T-helper 2 cell (primary cell): ENCODE measurements around the gene ZNF335.

Experiments used
- DNase-seq, 5 experiments: peaks; one replicate each; pipeline versions ENCODE4 v3.0.0 to v3.0.0-alpha.2; 2012 to 2022
- total RNA-seq, 2 donors: gene quantifications; one replicate each; lab custom pipeline; 2026; lab: John Stamatoyannopoulos, UW

The ZNF335 gene
- total RNA-seq, result 267 to 322 reads per million in 2 donors

DNA sequence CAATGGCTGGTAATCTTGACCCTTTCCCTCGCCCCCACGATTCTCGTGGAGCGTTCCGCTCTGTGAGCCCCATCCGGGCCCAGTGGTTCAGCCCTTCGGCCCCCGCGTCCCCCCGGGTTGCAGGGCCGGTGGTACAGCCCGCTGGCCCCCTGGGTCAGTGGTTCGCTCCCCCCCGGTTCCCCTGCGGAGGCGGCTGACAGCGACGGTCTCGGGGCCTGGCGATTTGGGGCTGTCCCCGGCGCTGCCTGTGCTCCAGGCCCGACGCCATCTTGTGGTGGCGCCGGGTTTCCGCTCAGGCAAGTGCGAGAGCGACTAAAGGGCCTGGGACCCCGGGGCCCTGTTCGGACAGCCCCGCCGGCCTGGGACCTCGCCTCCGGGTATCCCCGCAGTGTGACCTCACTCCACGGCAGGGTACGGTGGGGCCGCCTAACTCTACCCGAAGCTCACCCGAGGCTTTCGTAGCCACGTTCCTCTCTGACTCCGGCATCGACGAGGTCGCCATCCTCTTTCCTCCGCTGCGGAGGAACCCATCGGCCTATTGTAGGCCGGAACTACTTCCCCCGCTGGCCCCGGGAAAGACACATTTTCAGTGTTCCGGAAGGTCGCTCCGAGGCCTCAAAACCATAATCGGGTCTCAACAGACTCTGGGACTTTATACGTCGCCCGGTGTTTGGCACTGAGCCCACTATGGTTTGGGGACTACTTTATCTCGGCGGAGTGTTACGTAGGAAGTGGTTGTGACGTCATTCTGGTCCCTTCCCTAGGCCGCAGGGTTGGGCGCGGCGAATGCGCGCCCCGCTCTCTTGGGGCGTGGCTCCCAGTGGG lies at the start of gene ZNF335:
Gene ZNF335 (minus strand): TSS at position 529 of the 825 bp plus-strand sequence. CDS start 793 bp downstream, outside the sequence.
- peak; percentile 88 to 97 (median 92) for DNase-seq

DNA sequence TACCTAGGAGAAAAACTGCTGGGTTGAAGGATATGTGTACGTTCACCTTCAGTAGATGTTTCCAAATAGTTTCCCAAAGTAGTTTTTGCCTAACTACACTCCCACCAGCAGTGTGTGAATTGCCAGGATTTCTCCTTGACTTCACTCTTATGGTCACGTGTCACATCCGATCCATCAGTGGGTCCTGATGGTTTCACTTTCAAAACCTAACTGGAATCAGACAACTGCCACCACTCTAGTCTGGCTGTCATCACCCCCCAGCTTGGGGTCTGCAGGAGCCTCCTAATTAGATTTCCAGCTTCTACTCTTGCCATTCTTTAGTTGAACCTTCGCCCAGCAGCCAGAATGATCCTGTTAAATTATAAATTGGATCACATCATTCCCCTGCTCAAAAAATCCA lies 48.6 kb upstream of the ZNF335 start:
- DNase-seq, result no peak

DNA sequence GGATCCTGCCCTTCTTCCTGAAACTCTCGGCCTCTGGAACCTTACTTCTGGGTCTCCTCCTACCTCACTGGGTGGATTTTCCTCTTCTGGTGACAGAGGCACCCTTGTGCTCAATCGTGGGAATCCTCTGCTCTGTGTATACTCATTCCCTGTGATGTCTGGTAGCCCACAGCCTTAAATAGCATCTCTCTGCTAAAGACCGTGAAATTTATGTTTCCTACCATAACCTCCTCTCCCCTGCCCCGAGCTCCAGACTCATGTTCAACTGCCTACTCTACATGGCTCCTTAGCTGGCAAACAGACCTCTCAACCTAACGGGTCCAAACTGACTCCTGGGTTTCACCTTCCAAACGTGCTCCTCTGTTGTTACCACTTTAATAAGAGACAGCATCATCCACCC lies 46.6 kb upstream of the ZNF335 start:
- DNase-seq, result no peak

DNA sequence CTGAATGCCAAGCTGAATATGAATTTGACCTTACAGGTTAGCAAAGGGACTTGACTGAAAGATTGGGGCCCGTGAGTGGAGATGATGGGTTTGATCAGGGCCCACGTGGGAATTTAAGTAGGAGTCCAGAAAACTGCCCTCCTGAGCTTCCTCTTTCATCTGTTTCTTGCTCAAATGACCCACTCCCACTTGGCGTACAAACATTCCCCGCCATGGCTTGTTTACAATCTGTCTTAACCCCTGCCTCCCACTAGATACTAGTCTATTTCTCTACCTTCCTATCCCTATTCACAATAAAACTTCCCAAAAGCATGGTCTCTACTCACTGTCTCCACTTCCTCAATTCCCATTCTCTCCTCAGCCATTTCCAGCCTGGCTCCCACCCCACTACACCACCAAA lies 46.1 kb upstream of the ZNF335 start:
- no peak for DNase-seq

DNA sequence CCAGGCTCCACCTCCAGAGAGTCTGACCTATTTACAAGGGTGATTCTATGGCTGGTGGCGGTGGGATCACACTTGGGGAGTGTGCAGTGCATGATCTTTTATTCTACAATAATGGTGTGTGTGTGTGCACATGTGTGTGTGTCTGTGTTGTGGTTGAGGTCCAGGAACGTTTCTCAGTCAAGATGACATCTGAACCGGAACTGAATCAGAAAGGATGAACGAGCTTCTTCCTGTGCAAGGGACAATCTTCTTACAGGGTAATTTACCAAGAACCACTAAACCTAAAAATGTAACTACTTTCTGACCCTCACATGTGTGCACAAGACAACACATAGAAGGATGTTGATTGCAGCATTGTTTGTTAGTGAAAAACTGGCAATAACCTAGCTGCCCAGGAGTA lies 45.3 kb upstream of the ZNF335 start:
- peak in 1 of 5 experiments; percentile 39 for DNase-seq

DNA sequence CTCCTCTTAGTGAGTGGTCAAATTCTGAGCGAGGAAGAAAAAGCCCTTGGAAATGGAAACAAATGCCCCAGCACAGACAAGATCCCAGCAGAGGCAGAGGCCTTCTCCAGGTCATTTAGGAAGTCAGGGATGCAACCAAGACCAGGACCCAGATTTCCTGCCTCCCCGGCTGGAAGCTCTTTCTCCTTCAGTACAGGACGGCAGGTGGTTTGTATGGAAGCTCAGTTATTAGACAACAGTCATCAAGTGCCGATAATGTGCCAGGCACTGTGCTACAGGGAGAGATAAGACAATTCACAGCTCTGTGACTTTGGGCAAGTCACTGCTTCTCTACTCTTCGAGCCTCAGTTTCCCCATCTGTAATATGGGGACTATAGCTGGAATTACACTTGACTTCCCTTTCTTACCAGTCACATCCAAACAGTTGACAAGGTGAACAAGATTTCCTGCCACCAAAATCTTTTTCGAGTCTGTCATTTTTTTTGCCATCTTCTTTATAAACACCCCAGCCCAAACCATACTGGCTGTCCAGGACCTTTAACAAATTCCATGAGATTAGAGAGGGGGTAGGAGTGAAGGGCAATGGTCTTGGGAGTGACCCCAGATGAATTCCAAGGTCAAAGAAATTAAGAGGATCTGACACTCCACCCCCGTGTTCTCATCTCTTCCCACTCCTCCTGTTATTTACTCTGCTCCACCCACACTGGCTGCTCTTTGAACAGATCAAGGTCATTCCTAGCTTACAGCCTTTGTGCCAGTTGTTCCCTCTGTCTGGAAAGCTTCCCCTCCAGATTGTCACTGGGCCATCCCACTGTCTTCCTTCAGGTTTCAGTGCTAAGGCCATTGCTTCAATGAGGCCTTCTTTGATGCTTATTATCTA lies 42.8 kb upstream of the ZNF335 start:
- no peak for DNase-seq

DNA sequence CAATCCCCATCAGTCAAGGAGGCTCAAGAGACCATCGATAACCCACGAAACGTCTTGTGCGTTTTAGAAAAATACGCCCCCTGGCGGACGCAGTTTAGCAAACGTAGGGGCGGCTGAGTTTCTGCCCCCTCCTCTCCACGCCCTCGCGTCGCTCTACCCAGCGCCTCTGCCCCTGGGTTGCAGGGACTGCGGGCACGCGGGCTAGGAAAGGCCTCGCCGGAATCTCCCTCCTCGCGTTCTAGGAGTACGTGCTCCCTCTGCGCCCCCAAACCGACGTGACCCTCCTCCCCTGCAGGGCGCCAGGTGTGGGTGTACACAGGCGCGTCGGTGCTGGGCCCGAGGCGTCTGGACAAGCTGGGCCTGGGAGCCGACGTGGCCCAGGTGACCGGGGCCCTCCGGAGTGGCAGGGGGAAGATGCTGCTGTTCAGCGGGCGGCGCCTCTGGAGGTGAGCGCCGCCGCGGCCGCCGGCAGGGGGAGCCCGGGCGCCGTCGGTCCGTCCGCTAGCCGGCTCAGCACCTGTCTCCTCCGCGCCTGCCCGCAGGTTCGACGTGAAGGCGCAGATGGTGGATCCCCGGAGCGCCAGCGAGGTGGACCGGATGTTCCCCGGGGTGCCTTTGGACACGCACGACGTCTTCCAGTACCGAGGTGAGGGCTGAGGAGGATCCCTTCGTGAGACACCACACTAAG lies 42.0 kb upstream of the ZNF335 start:
- DNase-seq, result peak; percentile 46 to 79 (median 54)

DNA sequence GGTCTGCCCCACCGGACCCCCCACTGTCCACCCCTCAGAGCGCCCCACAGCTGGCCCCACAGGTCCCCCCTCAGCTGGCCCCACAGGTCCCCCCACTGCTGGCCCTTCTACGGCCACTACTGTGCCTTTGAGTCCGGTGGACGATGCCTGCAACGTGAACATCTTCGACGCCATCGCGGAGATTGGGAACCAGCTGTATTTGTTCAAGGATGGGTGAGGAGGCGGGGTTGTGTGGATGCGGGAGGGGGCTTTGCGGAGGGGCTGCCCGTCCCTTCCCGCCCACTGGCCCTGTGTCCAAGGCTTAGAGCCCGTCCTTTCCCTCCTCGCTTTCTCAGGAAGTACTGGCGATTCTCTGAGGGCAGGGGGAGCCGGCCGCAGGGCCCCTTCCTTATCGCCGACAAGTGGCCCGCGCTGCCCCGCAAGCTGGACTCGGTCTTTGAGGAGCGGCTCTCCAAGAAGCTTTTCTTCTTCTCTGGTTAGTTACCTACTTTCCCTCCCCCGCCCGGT lies 41.4 kb upstream of the ZNF335 start:
- DNase-seq, result no peak

GRCh38 chr20:46012921-46013320 lies 40.9 kb upstream of the ZNF335 start:
- no peak for DNase-seq

DNA sequence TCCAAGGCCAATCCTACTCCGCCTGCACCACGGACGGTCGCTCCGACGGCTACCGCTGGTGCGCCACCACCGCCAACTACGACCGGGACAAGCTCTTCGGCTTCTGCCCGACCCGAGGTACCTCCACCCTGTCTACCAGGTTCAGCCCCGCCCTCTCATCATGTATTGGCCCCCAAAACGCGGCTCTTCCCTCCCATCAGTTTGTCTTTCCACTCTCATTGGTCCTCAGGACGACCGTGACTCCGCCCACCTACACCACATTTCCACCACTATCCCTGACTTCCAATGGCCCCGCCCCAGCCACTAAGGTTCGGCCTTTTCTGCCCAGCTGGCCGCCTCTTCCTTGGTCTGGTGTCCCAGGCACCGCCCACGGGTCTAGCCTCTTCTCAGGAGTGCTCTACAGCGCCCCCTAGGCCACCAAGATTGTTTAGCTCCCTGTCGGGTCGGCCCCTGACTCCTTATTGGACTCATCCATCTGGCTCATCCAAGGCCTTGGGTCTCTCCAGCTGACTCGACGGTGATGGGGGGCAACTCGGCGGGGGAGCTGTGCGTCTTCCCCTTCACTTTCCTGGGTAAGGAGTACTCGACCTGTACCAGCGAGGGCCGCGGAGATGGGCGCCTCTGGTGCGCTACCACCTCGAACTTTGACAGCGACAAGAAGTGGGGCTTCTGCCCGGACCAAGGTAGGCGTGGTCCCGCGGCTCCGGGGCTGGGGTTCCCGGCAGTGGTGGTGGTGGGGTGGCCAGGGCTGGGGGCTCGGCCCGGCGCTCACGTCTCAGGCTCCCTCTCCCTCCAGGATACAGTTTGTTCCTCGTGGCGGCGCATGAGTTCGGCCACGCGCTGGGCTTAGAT lies 39.9 kb upstream of the ZNF335 start:
- peak in 1 of 5 experiments; percentile 51 for DNase-seq

GRCh38 chr20:46010491-46011391 lies 38.7 kb upstream of the ZNF335 start:
- peak in 3 of 5 experiments; percentile 48 to 76 (median 67) for DNase-seq

- no peak for DNase-seq
These were observed 37.8 kb upstream of the ZNF335 start for GRCh38 chr20:46009816-46010215.

- no peak for DNase-seq
These were observed 35.7 kb upstream of the ZNF335 start for GRCh38 chr20:46007671-46008070.

DNA sequence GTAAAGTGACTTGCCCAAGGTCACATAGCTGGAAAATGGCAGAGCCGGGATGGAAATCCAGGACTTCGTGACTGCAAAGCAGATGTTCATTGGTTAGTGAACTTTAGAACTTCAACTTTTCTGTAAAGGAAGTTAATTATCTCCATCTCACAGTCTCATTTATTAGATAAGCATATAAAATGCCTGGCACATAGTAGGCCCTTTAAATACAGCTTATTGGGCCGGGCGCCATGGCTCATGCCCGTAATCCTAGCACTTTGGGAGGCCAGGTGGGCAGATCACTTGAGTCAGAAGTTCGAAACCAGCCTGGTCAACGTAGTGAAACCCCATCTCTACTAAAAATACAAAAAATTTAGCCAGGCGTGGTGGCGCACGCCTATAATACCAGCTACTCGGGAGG lies 35.0 kb upstream of the ZNF335 start:
- no peak for DNase-seq

GRCh38 chr20:46006022-46006705 lies 34.2 kb upstream of the ZNF335 start:
- DNase-seq, result no peak

DNA sequence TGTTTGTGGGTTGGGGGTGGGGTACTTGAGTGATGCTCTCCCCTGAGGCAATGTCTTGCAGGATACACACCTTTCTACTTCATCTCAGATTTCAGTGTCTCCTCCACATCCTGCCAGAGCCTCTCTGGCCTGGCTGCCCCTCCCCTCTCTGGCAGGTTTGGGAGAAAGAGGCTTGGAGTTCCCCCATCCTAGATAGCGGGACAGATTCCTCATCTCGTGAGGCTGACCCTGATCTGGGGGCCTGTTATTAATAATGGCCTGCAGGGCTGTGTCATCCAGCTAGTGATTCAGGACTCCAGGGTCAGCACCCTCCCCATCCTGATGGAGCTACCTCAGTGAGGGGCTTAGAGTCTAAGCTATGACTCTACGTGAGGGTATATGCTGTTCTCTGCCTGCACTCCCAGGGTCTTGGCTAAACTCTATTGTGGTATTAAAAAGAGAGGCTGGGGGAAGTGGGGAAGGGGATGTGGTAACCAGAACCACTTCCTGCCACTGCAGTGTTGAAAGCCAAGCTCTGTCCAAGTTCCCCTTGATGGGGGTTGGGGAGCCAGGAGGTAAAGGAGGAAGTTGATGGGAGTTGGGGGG lies 33.0 kb upstream of the ZNF335 start:
- DNase-seq, result peak in 2 of 5 experiments; percentile 78 to 87

GRCh38 chr20:46004187-46004586 lies 32.2 kb upstream of the ZNF335 start:
- DNase-seq, result no peak

DNA sequence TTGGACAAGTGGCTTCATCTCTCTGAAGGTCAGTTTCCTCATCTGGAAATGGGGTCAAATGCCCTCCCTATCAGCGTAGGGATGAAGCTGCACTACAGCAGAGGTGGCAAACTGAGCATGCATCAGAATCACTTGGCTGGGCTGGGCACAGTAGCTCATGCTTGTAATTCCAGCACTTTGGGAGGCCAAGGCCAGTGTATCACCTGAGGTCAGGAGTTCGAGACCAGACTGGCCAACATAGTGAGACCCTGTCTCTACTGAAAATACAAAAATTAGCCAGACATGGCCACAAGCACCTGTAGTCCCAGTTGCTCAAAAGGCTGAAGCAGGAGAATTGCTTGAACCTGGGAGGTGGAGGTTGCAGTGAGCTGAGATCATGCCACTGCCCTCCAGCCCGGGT lies 30.0 kb upstream of the ZNF335 start:
- DNase-seq, result no peak

DNA sequence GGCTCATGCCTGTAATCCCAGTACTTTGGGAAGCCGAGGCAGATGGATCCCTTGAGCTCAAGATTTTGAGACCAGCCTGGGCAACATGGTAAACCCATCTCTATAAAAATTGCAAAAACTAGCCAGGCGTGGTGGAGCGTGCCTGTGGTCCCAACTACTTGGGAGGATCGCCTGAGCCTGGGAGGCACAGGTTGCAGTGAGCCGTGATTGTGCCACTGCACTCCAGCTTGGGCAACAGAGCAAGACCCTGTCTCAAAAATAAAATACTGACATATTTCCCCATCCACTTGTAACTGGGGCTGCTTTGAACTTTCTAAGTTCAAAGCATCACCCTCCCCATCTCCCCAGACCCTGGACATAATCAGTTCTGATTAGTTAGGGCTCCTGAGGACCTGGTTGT lies 29.5 kb upstream of the ZNF335 start:
- no peak for DNase-seq
